HL-60 (cell line): ENCODE results near the gene CD99L2.

Source experiments
- DNase-seq, 2 experiments: peaks; one replicate each; pipeline ENCODE4 v3.0.0-alpha.2; 2010 to 2020; ENCODE audit warnings: low read depth in 1 of 2, low spot score in 1 of 2
- H3K27ac ChIP-seq: fragments of 250-450 bp; sonication (Bioruptor Pico); replicated peaks from 2 replicates; pipeline ENCODE4 v1.5.1; 2020; ENCODE audit warnings: mild to moderate bottlenecking, moderate library complexity
- H3K27me3 ChIP-seq: fragments of 250-450 bp; sonication (Bioruptor Pico); 2 replicates; pipeline ENCODE4 v1.5.1; 2021; ENCODE audit warnings: mild to moderate bottlenecking, moderate library complexity; ENCODE audit not compliant: insufficient read depth, poor library complexity, severe bottlenecking
- H3K4me3 ChIP-seq: replicated peaks from 2 replicates; pipeline ENCODE4 v1.5.1; 2011; ENCODE audit warnings: mild to moderate bottlenecking, control low read depth, low read length; ENCODE audit not compliant: insufficient read depth
- CTCF ChIP-seq: IDR thresholded peaks from one replicate; pipeline ENCODE4 v1.5.1; 2011; ENCODE audit warnings: low read length, control low read depth, inconsistent platforms; ENCODE audit not compliant: insufficient read depth
- GABPA ChIP-seq: IDR thresholded peaks from 2 replicates; pipeline ENCODE4 v1.6.1; 2012; ENCODE audit warnings: low read depth
- POLR2AphosphoS5 ChIP-seq: IDR thresholded peaks from 2 replicates; pipeline ENCODE4 v1.6.1; 2012; ENCODE audit warnings: low read depth
- REST ChIP-seq: IDR thresholded peaks from 2 replicates; pipeline ENCODE4 v1.6.1; 2012; ENCODE audit warnings: low read depth; ENCODE audit not compliant: insufficient replicate concordance
- SPI1 ChIP-seq: IDR thresholded peaks from 2 replicates; pipeline ENCODE4 v1.6.1; 2012; ENCODE audit warnings: low read depth, mild to moderate bottlenecking, borderline replicate concordance

Gene CD99L2

DNA sequence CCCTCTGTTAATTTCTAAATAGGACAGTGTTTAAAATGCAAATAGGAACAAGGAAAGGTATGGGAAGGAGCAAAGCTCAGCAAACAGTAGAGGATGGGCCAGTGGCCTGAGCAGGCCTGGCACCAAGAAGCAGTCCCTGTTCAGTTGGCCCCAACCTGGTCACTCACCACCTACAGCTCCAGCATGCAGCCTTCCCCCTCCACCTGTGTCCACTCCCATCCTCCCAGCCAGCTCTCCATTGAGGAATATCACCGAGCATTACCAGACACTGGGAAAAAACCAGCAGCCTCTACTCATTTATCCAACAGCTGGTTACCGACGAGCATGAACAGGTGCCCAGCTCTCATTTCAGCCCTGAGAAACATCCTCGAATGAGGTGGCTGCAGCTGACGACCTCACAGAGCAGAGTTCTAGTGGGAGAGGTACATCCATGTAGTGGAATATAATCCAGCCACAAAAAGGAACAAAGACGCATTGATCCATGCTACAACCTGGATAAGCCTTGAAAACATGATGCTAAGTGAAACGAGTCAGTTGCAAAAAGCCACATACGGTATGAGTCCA lies 25.6 kb downstream of the CD99L2 start:
- DNase-seq: no peak
- Histone ChIP-seq H3K27ac (no peak overlapping the region), H3K4me3 (no peak overlapping the region), H3K27me3 (no peaks in the 10 kb centered on the region)
- TF ChIP-seq CTCF (no peak), GABPA (no peak), SPI1 (no peak), POLR2AphosphoS5 (no peak), REST (no peak)

GRCh38 chrX:150871341-150871811 lies 27.1 kb downstream of the CD99L2 start:
- Histone ChIP-seq H3K4me3 (no peak overlapping the region), H3K27ac (no peak overlapping the region), H3K27me3 (no peaks in the 10 kb centered on the region)
- TF ChIP-seq SPI1: no peak
- TF ChIP-seq REST: no peak
- no peak for TF ChIP-seq POLR2AphosphoS5
- no peak for TF ChIP-seq CTCF
- TF ChIP-seq GABPA: no peak
- DNase-seq: no peak

DNA sequence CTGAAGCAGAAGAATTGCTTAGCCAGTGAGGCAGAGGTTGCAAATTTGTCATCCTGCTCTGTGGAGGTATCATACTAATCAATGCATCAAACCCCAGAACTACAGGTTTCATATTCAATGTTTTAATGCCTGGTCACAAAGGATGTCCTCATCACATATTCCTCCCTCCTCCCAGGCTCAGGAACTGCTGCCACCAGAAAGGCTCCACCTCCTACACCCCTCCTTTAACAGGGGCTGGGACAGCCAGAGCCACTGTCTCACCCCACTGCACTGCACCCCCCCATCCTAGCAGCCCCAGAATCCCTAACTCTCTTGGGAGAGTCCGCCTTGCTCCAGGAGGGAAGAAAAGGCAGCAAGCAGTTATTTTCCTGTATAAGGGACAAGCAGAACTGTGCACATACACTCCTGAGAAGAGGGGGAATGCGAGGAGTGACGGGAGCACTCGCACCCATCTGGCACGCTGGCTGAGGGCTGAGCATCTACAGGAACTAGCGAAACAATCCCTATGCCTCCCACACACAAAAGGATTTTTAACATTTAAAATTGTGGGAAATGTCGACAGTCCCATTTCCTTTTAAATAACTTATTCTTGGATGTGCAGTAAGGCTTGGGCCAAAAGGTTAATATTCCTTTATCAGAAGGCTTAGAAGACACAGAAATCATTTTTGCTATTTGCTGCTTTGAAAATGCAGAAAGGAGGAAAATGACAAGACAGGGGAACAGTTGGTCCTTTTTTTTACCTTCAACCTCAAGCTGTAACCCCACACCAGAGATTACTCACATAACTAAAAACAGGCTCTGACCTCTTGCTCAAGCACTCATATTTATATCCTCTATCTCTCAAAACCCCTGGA lies 27.8 kb downstream of the CD99L2 start:
- TF ChIP-seq SPI1: no peak
- DNase-seq: no peak
- no peak overlapping the region for H3K4me3 ChIP-seq
- no peak overlapping the region for H3K27ac ChIP-seq
- no peaks in the 10 kb centered on the region for H3K27me3 ChIP-seq

DNA sequence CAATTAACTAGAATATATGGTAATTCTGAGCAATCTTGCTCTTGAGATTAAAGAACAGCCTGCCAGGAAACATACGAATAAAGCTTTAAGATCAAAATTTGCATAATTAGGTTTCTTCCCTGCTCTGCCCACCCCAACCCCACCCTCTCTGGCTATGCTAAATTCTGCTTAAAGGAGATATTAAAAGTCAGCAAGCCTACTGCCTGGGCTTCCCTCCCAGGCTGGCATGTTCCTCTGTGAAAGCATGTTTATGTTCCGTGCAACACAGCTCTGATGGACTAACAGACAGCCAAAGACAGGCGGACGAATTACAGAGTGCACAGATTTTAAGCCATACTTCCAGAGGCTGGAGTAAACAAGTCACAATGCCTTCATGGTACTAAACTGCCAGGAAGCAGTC lies 28.4 kb downstream of the CD99L2 start:
- DNase-seq: no peak
- no peaks in the 10 kb centered on the region for H3K27me3 ChIP-seq
- TF ChIP-seq GABPA (no peak), SPI1 (no peak), REST (no peak), POLR2AphosphoS5 (no peak), CTCF (no peak)
- no peak overlapping the region for H3K4me3 ChIP-seq
- no peak overlapping the region for H3K27ac ChIP-seq
